Measurements from ENCODE around the gene PTK6.

PTK6 gene

GRCh38 chr20:63478346-63479302 lies 58.6 kb downstream of the PTK6 start:
- ChIA-PET POLR2A (interaction anchor here (0.6 kb wide), 1 partner anchor 47 kb away, joined by 4 read pairs; no protein-coding TSS in a partner anchor), CTCF (interaction anchor here (2.3 kb wide), 1 partner anchor 18 kb away, joined by 9 read pairs; no protein-coding TSS in a partner anchor)
- no peak overlapping the region for H3K4me3 ChIP-seq (ENCODE audit: low read depth, low read length)

More at GRCh38 chr20:63478346-63479302, 58.6 kb downstream of the PTK6 start:
- Histone ChIP-seq H3K4me1 (ENCODE audit: control insufficient read depth, insufficient read depth, low read length) (peaks cover 9% of the 10 kb centered on the region), H3K27ac (ENCODE audit: extremely low read depth, low read depth, low read length) (no peak overlapping the region), H3K9me3 (ENCODE audit: control insufficient read depth, insufficient read depth, low read depth, low read length) (no peaks in the 10 kb centered on the region), H3K36me3 (ENCODE audit: control insufficient read depth in 2 of 2, insufficient read depth in 1 of 2, low read length in 2 of 2) (no peaks in the 10 kb centered on the region)
- no peak for TF ChIP-seq IKZF3 (tag by site-specific recombination; IDR thresholded peaks at IDR 0.05)
- no peak for TF ChIP-seq ZEB2 (tag by site-specific recombination; IDR thresholded peaks at IDR 0.05)
- no peak for TF ChIP-seq ZNF274 (IDR thresholded peaks at IDR 0.05; ENCODE audit: low read length)
- no peak for TF ChIP-seq ZNF274 (tag by site-specific recombination; IDR thresholded peaks at IDR 0.05; ENCODE audit: borderline replicate concordance)
- no peak for TF ChIP-seq CTCF (tag by site-specific recombination; IDR thresholded peaks at IDR 0.05)
- no peak for TF ChIP-seq ZNF311 (tag by site-specific recombination; IDR thresholded peaks at IDR 0.05; ENCODE audit: borderline replicate concordance)
- no peak for TF ChIP-seq ZNF114 (tag by site-specific recombination; IDR thresholded peaks at IDR 0.05)
- TF ChIP-seq, protein P1, sequence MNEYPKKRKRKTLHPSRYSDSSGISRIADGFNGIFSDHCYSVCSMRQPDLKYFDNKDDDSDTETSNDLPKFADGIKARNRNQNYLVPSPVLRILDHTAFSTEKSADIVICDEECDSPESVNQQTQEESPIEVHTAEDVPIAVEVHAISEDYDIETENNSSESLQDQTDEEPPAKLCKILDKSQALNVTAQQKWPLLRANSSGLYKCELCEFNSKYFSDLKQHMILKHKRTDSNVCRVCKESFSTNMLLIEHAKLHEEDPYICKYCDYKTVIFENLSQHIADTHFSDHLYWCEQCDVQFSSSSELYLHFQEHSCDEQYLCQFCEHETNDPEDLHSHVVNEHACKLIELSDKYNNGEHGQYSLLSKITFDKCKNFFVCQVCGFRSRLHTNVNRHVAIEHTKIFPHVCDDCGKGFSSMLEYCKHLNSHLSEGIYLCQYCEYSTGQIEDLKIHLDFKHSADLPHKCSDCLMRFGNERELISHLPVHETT (tag by site-specific recombination; IDR thresholded peaks at IDR 0.05) = no peak
- no peak for TF ChIP-seq SALL2 (tag by site-specific recombination; IDR thresholded peaks at IDR 0.05; ENCODE audit: borderline replicate concordance)
- no peak for TF ChIP-seq SCRT1 (tag by site-specific recombination; IDR thresholded peaks at IDR 0.05; ENCODE audit: borderline replicate concordance)
- no peak for TF ChIP-seq ZNF558 (tag by site-specific recombination; IDR thresholded peaks at IDR 0.05)
- TF ChIP-seq, protein P2, sequence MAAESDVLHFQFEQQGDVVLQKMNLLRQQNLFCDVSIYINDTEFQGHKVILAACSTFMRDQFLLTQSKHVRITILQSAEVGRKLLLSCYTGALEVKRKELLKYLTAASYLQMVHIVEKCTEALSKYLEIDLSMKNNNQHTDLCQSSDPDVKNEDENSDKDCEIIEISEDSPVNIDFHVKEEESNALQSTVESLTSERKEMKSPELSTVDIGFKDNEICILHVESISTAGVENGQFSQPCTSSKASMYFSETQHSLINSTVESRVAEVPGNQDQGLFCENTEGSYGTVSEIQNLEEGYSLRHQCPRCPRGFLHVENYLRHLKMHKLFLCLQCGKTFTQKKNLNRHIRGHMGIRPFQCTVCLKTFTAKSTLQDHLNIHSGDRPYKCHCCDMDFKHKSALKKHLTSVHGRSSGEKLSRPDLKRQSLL (tag by site-specific recombination; IDR thresholded peaks at IDR 0.05) = no peak
- no peak for TF ChIP-seq OSR2 (tag by site-specific recombination; IDR thresholded peaks at IDR 0.05)
- TF ChIP-seq ZNF664 (tag by site-specific recombination; IDR thresholded peaks at IDR 0.05) = no peak
- no peak for TF ChIP-seq SP3 (tag by site-specific recombination; IDR thresholded peaks at IDR 0.05)
- TF ChIP-seq KLF8 (tag by site-specific recombination; IDR thresholded peaks at IDR 0.05) = no peak
- TF ChIP-seq, protein P3, sequence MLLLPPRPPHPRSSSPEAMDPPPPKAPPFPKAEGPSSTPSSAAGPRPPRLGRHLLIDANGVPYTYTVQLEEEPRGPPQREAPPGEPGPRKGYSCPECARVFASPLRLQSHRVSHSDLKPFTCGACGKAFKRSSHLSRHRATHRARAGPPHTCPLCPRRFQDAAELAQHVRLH (tag by site-specific recombination; IDR thresholded peaks at IDR 0.05) = no peak
- TF ChIP-seq SP2 (tag by site-specific recombination; IDR thresholded peaks at IDR 0.05) = no peak

All from HEK293 (cell line).